GM12875 (cell line): ENCODE measurements around the gene SH3PXD2B.
"Not testable (repeated sequence)": the region's sequence is repeated elsewhere in the genome, so short reads cannot be mapped to it uniquely, and the experiment has no call there.

ENCODE experiments used
- H3K4me3 ChIP-seq: one replicate; pipeline ENCODE4 v1.5.1; 2011; ENCODE audit warnings: low read depth, low read length, control low read depth
- TF ChIP-seq, protein P1 (sequence below): IDR thresholded peaks from 2 replicates; pipeline ENCODE4 v1.5.1; 2011; ENCODE audit warnings: low read depth, mild to moderate bottlenecking, control low read depth, inconsistent platforms, low read length, moderate library complexity, borderline replicate concordance; ENCODE audit not compliant: insufficient read depth

The SH3PXD2B gene

DNA sequence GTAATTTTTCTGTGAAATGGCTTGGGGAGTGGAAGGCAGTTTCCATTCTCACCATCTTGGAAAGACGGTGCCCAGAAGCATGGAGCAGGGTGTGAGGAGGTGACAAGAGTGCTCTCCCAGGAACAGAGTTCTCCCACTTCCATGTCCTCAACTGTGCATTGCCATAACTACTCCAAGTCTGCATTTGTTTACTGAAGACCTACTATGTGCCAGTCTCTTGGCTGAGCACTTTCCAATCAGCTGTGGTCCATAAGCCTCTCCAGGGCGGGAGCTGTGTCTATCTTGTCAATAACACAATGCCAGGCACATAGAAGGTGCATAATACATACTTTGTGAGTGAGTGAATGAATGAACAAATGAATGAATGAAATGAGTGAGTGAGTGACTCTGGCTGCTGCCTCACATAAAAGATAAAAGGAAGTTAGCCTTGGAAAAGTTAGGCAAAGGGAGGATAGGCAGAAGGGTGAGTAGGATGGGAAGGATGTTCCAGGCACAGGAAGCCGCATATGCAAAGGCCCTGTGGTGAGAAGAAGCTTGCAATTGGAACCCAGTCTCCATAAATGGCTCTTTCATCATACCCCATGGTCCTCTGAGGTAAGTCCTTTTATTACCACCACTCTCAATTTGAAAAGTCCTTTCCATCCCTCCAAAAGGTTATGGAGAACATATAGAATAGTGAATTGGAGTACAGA lies 31.3 kb upstream of the SH3PXD2B start:
- no peak overlapping the region for H3K4me3 ChIP-seq
- TF ChIP-seq, protein P1, sequence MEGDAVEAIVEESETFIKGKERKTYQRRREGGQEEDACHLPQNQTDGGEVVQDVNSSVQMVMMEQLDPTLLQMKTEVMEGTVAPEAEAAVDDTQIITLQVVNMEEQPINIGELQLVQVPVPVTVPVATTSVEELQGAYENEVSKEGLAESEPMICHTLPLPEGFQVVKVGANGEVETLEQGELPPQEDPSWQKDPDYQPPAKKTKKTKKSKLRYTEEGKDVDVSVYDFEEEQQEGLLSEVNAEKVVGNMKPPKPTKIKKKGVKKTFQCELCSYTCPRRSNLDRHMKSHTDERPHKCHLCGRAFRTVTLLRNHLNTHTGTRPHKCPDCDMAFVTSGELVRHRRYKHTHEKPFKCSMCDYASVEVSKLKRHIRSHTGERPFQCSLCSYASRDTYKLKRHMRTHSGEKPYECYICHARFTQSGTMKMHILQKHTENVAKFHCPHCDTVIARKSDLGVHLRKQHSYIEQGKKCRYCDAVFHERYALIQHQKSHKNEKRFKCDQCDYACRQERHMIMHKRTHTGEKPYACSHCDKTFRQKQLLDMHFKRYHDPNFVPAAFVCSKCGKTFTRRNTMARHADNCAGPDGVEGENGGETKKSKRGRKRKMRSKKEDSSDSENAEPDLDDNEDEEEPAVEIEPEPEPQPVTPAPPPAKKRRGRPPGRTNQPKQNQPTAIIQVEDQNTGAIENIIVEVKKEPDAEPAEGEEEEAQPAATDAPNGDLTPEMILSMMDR, result no peak

DNA sequence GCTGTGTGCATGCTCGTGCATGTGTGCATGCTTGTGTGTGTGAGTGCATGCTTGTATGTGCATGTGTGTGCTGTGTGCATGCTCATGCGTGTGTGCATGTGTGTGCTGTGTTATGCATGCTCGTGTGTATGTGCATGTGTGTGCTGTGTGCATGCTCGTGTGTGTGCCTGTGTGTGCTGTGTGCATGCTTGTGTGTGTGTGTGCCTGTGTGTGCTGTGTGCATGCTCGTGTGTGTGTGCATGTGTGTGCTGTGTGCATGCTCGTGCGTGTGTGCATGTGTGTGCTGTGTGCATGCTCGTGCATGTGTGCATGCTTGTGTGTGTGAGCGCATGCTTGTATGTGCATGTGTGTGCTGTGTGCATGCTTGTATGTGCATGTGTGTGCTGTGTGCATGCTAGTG lies 30.3 kb upstream of the SH3PXD2B start:
- no peak overlapping the region for H3K4me3 ChIP-seq
- TF ChIP-seq, protein P1, result no peak

DNA sequence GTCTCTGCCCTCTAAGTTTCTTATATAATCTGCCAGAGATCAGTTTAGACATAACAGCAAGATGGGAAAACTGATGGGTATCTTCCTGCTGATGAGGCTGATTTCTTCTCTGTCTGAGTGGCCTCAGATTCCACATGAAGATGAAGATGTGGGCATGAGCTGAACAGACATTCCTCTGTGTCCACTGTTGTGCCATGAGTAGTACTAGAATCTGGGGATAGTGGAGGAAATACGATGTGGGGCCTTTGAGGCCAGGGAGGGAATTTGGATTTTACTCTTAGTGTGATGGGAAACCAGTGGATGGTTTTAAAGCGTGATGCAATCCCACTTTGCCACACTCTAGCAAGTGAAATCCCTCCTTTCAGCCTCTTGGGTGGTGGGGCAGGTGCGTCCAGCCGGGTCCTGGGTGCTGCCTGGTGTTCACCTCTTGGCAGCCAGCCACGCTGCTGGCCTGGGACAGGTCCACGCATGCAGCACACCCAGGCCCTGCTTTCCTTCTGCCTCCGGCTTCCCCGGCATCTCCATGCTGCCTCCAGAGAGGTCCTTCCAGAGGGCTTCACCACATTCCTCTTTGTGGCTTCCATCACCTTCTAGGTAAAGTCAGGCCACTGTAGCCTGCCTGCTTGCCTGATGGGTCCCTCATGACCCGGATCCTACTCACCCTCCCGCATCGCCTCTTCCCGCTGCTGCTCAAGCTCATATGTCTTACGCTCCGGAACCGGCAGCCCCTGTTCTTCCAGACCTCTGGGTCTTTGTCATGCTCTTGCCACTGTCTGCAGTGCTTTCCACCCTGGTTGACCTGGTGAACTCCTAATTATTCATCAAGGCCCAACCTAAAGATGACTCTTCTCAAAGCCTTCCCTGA lies 28.1 kb upstream of the SH3PXD2B start:
- TF ChIP-seq, protein P1, result no peak
- H3K4me3 ChIP-seq, result no peak overlapping the region

DNA sequence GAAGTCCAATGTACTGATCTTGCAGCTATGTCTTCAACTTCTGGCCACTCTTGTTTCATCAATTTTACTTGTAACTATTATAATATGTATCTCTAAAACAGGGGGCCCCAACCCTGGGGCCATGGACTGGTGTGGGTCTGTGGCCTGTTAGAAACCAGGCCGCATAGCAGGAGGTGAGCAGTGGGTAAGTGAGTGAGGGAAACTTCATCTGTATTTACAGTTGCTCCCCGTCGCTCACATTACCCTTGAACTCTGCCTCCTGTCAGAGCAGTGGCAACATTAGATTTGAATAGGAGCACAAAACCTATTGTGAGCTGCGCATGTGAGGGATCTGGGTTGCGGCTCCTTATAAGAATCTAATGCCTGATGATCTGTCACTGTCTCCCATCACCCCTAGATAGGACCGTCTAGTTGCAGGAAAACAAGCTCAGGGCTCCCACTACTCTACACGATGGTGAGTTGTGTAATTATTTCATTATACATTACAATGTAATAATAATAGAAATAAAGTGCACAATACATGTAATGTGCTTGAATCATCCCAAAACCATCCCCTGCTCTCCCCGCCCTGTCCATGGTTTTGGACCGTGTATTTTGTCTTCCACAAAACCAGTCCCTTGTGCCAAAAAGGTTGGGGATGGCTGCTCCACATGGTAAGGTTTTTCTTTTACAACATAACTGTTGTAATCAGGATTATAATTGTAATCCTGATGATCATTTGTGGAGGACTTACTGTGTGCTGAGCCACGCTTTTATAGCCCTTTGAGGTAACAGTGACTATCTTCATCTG lies 26.9 kb upstream of the SH3PXD2B start:
- TF ChIP-seq, protein P1, result no peak
- no peak overlapping the region for H3K4me3 ChIP-seq

DNA sequence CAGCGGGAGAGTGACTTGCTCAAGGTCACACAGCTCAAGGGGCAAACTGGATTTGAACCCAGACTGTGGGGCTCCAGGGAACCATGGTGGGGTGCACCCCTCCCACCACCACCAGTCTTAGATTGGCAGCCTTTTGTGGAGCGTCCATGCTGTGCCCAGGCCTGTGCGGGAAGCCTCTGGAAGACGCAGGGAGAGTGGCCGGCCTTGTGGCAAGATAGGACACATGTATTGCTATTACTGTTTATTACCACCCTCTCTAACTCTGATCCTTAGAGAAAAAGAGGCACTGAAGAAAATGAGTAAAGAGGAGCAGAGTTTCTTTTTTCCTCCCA lies 25.4 kb upstream of the SH3PXD2B start:
- TF ChIP-seq, protein P1, result no peak

DNA sequence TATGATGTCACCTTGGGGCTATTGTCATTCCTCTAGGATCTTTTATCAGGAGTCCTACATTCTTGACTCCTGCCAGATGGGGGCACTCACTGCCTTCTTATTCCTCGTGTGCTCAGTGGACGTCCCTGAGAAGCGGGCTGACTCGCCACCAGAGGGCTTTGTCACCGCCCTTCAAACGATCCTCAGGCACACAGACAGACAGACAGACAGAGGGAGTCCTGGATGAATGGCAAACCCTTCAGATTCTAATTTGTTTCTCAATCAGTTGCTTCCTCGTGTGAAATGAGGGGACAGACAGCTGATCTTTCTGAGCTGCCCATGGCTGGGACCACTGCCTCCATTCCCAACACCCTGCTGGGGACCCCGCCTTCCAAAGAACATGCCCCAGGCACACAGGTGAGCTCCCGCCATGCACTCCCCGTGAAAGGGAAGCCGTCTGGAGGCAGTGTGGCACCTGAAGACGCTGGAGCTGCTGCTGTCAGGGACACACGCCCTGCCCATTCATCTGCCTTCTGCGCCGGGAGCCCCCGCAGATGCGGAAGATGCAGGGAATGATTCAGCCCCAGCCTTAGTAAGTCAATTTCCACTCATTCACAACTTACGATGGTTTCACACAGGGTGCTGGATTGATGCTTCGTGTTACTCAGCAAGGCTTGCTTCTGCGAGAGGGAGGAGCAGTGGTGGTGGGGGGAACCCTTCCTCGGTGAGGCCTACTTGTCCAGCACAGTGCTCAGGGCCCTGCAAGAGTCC lies 24.9 kb upstream of the SH3PXD2B start:
- TF ChIP-seq, protein P1, result peak; percentile 77
- no peak overlapping the region for H3K4me3 ChIP-seq

More for the DNA sequence above, 25.4 kb upstream of the SH3PXD2B start:
- H3K4me3 ChIP-seq, result no peak overlapping the region

DNA sequence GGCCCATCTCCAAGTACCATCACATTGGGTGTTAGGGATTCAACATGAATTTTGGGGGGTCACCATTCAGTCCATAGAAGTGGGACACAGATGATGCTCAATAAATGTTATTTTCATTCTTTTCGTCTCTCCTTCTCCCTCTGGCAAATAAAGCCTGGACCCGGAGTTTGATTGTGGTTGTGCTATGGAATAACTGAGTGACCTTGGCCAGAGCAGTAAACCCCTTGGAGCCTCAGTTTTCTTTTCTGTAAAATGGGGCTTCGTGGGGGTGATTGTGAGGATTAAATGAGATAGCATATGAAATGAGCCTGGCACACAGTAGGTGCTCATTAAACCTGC lies 24.3 kb upstream of the SH3PXD2B start:
- not testable (repeated sequence) for H3K4me3 ChIP-seq
